ENCODE results near the gene NR5A2.
"Not testable (repeated sequence)": the region's sequence is repeated elsewhere in the genome, so short reads cannot be mapped to it uniquely, and the experiment has no call there.

NR5A2 gene

DNA sequence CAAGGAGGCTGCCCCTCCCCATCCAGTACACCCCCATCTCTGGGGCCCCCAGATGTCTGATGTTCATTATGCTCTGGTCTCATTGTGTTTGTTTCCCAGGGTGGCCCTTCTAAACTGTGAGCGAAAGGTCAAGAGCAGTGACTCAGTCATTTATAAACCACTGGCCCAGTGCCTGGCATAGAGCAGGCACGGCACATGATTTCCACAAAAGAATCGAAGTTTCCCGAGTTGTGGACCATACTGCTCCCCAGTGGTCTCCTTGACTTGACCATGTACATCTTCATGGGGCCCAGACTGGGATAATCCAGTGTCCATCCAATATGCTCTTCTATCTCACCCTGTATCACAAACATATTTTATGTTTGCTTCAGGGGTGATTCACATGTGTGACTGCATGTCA lies 153.3 kb downstream of the NR5A2 start:
- Histone ChIP-seq H3K4me3 (ENCODE audit: low read depth in 1 of 5, low read length in 5 of 5) (no peak overlapping the region), H3K27me3 (ENCODE audit: control insufficient read depth in 5 of 5, insufficient read depth in 4 of 5, low read length in 5 of 5) (no peaks in the 10 kb centered on the region), H3K9me3 (ENCODE audit: control insufficient read depth in 5 of 5, low read length in 5 of 5) (no peaks in the 10 kb centered on the region), H3K9ac (ENCODE audit: low read length in 5 of 5) (no peak overlapping the region), H3K4me1 (ENCODE audit: control insufficient read depth in 5 of 5, insufficient read depth in 5 of 5, low read length in 5 of 5) (peaks cover 0 to 20% (median 11%) of the 10 kb centered on the region in 5 donors), H3K27ac (ENCODE audit: low read depth, low read length) (no peak overlapping the region), H3K36me3 (ENCODE audit: control insufficient read depth in 5 of 5, insufficient read depth in 5 of 5, low read length in 5 of 5) (no peaks in the 10 kb centered on the region)

DNA sequence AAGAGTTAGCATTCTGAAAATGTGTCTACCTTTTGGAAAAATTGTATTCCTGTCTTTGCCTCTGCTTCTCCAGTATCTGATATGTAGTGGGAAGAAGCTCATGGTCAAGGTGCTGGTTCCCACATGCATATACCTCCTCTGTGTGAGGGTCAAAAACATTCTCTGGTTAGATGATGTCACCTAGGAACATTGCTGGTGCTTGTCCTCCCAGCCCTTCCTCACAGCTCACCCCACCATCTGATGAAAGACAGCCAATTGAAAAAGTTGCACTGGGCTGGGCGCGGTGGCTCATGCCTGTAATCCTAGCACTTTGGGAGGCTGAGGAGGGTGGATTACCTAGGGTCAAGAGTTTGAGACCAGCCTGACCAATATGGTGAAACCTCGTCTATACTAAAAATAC lies 154.4 kb downstream of the NR5A2 start:
- Histone ChIP-seq H3K27ac (ENCODE audit: low read depth, low read length) (no peak overlapping the region), H3K9ac (ENCODE audit: low read length in 5 of 5) (no peak overlapping the region), H3K4me3 (ENCODE audit: low read depth in 1 of 5, low read length in 5 of 5) (no peak overlapping the region), H3K36me3 (ENCODE audit: control insufficient read depth in 5 of 5, insufficient read depth in 5 of 5, low read length in 5 of 5) (no peaks in the 10 kb centered on the region), H3K9me3 (ENCODE audit: control insufficient read depth in 5 of 5, low read length in 5 of 5) (no peaks in the 10 kb centered on the region), H3K4me1 (ENCODE audit: control insufficient read depth in 5 of 5, insufficient read depth in 5 of 5, low read length in 5 of 5) (peaks cover 0 to 20% (median 11%) of the 10 kb centered on the region in 5 donors), H3K27me3 (ENCODE audit: control insufficient read depth in 5 of 5, insufficient read depth in 4 of 5, low read length in 5 of 5) (no peaks in the 10 kb centered on the region)

DNA sequence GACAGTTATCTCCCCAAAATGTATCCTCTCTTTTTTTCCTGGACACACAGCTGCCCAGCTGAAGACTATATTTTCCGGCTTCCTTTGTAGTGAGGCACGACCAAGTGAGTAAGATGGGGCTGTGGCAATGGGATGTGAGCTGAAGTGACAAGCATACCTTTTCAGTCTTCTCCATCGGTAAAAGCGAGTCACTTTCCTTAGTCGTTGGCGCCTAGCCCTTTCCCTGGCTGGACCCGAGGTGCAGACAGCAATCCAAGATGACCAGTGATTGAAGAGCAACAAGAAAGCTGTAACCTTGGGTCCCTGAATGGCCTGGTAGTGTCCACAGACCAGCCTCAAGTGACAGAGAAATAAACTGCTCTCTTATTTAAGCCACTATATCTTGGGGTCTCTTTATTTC lies 155.2 kb downstream of the NR5A2 start:
- Histone ChIP-seq H3K9ac (ENCODE audit: low read length in 5 of 5) (no peak overlapping the region), H3K27ac (ENCODE audit: low read depth, low read length) (no peak overlapping the region), H3K9me3 (ENCODE audit: control insufficient read depth in 5 of 5, low read length in 5 of 5) (no peaks in the 10 kb centered on the region), H3K4me3 (ENCODE audit: low read depth in 1 of 5, low read length in 5 of 5) (no peak overlapping the region), H3K27me3 (ENCODE audit: control insufficient read depth in 5 of 5, insufficient read depth in 4 of 5, low read length in 5 of 5) (no peaks in the 10 kb centered on the region), H3K4me1 (ENCODE audit: control insufficient read depth in 5 of 5, insufficient read depth in 5 of 5, low read length in 5 of 5) (peaks cover 0 to 20% (median 11%) of the 10 kb centered on the region in 5 donors), H3K36me3 (ENCODE audit: control insufficient read depth in 5 of 5, insufficient read depth in 5 of 5, low read length in 5 of 5) (no peaks in the 10 kb centered on the region)

DNA sequence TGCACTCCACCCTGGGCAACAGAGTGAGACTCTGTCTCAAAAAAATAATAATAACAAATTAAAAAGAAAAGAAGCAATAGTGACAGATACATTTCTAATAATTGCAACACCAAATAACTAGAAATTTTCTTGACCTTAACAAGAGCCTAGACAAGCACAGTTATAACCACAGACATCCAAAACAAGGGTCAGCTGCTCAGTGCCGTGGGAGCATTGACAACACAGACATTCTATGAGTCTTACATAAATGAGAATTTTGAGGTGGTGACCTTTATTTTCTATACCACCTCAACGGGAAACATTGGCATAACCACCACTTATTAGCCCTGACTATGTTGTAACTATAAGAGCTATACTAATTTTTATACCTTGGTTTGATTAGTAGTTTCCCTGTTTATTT lies 156.1 kb downstream of the NR5A2 start:
- no peaks in the 10 kb centered on the region for H3K36me3 ChIP-seq (ENCODE audit: control insufficient read depth in 5 of 5, insufficient read depth in 5 of 5, low read length in 5 of 5)
- H3K9me3 ChIP-seq (ENCODE audit: control insufficient read depth in 5 of 5, low read length in 5 of 5), result no peaks in the 10 kb centered on the region
- no peak overlapping the region for H3K9ac ChIP-seq (ENCODE audit: low read length in 5 of 5)
- H3K27ac ChIP-seq (ENCODE audit: low read depth, low read length), result no peak overlapping the region
- no peaks in the 10 kb centered on the region for H3K27me3 ChIP-seq (ENCODE audit: control insufficient read depth in 5 of 5, insufficient read depth in 4 of 5, low read length in 5 of 5)
- peaks cover 0 to 20% (median 11%) of the 10 kb centered on the region in 5 donors for H3K4me1 ChIP-seq (ENCODE audit: control insufficient read depth in 5 of 5, insufficient read depth in 5 of 5, low read length in 5 of 5)
- H3K4me3 ChIP-seq (ENCODE audit: low read depth in 1 of 5, low read length in 5 of 5), result no peak overlapping the region

DNA sequence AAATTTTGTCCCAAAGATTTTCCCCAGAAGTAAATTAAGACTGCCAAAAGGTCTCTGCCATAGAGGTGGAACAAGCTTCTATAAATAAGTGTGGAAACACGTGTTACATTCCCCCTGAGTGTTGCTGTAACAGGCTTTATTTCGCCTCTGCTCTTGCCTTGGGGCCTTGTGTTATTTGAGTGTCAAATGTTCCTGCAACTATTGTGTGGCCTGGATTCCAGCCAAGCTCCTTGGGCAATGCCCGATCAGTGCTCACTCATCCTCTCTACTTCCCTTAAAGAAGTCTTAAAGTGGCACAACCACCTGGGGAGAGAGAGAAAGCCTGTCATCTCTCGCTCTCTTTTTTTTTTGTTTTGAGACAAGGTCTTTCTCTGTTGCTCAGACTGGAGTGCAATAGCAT lies 156.7 kb downstream of the NR5A2 start:
- Histone ChIP-seq H3K4me3 (ENCODE audit: low read depth in 1 of 5, low read length in 5 of 5) (no peak overlapping the region), H3K36me3 (ENCODE audit: control insufficient read depth in 5 of 5, insufficient read depth in 5 of 5, low read length in 5 of 5) (no peaks in the 10 kb centered on the region), H3K4me1 (ENCODE audit: control insufficient read depth in 5 of 5, insufficient read depth in 5 of 5, low read length in 5 of 5) (peaks cover 0 to 20% (median 11%) of the 10 kb centered on the region in 5 donors), H3K9me3 (ENCODE audit: control insufficient read depth in 5 of 5, low read length in 5 of 5) (no peaks in the 10 kb centered on the region), H3K27me3 (ENCODE audit: control insufficient read depth in 5 of 5, insufficient read depth in 4 of 5, low read length in 5 of 5) (no peaks in the 10 kb centered on the region), H3K27ac (ENCODE audit: low read depth, low read length) (no peak overlapping the region), H3K9ac (ENCODE audit: low read length in 5 of 5) (no peak overlapping the region)

DNA sequence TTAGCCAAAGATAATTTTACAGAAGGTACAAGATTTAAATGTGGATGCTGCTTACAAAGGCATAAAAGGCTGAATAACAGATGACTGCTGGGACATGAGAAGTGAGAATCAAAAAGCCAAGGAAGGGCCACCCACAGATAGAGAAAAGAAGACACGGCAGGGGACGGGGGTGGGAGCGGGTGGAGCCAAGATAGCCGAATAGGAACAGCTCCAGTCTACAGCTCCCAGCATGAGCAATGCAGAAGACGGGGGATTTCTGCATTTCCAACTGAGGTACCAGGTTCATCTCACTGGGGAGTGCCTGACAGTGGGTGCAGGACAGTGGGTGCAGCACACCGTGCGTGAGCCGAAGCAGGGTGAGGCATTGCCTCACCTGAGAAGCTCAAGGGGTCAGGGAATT lies 157.7 kb downstream of the NR5A2 start:
- H3K4me1 ChIP-seq (ENCODE audit: control insufficient read depth in 5 of 5, insufficient read depth in 5 of 5, low read length in 5 of 5), result peaks cover 0 to 18% (median 11%) of the 10 kb centered on the region in 5 donors
- not testable (repeated sequence) for H3K27ac ChIP-seq (ENCODE audit: low read depth, low read length); H3K4me3 ChIP-seq (ENCODE audit: low read depth in 1 of 5, low read length in 5 of 5); H3K27me3 ChIP-seq (ENCODE audit: control insufficient read depth in 5 of 5, insufficient read depth in 4 of 5, low read length in 5 of 5); H3K9ac ChIP-seq (ENCODE audit: low read length in 5 of 5); H3K9me3 ChIP-seq (ENCODE audit: control insufficient read depth in 5 of 5, low read length in 5 of 5); H3K36me3 ChIP-seq (ENCODE audit: control insufficient read depth in 5 of 5, insufficient read depth in 5 of 5, low read length in 5 of 5)

DNA sequence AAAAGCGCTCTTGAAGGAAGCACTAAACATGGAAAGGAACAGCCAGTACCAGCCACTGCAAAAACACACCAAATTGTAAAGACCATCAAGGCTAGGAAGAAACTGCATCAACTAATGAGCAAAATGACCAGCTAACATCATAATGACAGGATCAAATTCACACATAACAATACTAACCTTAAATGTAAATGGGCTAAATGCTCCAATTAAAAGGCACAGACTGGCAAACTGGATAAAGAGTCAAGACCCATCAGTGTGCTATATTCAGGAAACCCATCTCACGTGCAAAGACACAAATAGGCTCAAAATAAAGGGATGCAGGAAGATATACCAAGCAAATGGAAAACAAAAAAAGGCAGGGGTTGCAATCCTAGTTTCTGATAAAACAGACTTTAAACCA lies 159.8 kb downstream of the NR5A2 start:
- H3K4me1 ChIP-seq (ENCODE audit: control insufficient read depth in 5 of 5, insufficient read depth in 5 of 5, low read length in 5 of 5), result peaks cover 0 to 13% (median 9%) of the 10 kb centered on the region in 5 donors
- H3K36me3 ChIP-seq (ENCODE audit: control insufficient read depth in 5 of 5, insufficient read depth in 5 of 5, low read length in 5 of 5); H3K9ac ChIP-seq (ENCODE audit: low read length in 5 of 5); H3K4me3 ChIP-seq (ENCODE audit: low read depth in 1 of 5, low read length in 5 of 5); H3K27me3 ChIP-seq (ENCODE audit: control insufficient read depth in 5 of 5, insufficient read depth in 4 of 5, low read length in 5 of 5); H3K9me3 ChIP-seq (ENCODE audit: control insufficient read depth in 5 of 5, low read length in 5 of 5); H3K27ac ChIP-seq (ENCODE audit: low read depth, low read length): not testable (repeated sequence)

DNA sequence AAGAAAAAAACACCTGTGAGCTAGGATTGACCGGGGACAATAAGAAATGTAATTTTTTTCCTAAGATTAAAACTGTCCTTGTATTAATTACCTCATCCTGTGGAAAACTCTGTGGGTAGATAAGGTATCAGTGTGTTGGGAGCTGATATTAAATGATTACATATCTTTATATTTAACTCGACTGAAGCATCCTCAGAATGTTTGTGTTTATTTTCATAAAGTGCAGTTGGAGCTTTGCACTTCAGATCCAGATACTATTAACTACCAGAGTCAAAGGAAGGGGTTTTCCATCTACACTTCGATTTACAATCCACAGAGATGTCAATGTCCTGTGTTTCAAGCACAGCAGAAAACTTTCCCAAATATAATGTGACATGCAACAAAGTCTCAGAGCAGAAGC lies 164.5 kb downstream of the NR5A2 start:
- Histone ChIP-seq H3K27me3 (ENCODE audit: control insufficient read depth in 5 of 5, insufficient read depth in 4 of 5, low read length in 5 of 5) (no peaks in the 10 kb centered on the region), H3K9ac (ENCODE audit: low read length in 5 of 5) (no peak overlapping the region), H3K9me3 (ENCODE audit: control insufficient read depth in 5 of 5, low read length in 5 of 5) (no peaks in the 10 kb centered on the region), H3K4me1 (ENCODE audit: control insufficient read depth in 5 of 5, insufficient read depth in 5 of 5, low read length in 5 of 5) (no peaks in the 10 kb centered on the region), H3K36me3 (ENCODE audit: control insufficient read depth in 5 of 5, insufficient read depth in 5 of 5, low read length in 5 of 5) (no peaks in the 10 kb centered on the region), H3K4me3 (ENCODE audit: low read depth in 1 of 5, low read length in 5 of 5) (no peak overlapping the region), H3K27ac (ENCODE audit: low read depth, low read length) (no peak overlapping the region)

DNA sequence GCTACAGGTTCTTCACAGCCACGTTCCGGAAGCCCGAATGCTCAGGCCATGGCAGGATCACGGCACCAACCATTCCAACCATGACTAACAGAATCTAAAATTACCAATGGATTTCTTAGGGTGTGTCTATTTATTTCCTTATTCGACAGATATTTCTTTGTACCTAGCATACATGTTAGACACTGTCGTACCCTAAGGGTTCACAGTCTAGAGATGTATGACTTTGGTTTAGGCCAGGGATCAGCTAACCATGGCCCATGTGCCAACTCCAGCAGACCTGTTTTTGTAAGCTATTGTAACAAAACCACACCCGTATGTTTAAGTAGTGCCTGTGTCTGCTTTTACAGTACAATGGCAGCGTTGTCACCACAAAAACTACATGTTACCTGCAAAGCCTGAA lies 167.0 kb downstream of the NR5A2 start:
- H3K4me3 ChIP-seq (ENCODE audit: low read depth in 1 of 5, low read length in 5 of 5), result no peak overlapping the region
- no peak overlapping the region for H3K9ac ChIP-seq (ENCODE audit: low read length in 5 of 5)
- no peaks in the 10 kb centered on the region for H3K36me3 ChIP-seq (ENCODE audit: control insufficient read depth in 5 of 5, insufficient read depth in 5 of 5, low read length in 5 of 5)
- H3K4me1 ChIP-seq (ENCODE audit: control insufficient read depth in 5 of 5, insufficient read depth in 5 of 5, low read length in 5 of 5), result no peaks in the 10 kb centered on the region
- no peaks in the 10 kb centered on the region for H3K27me3 ChIP-seq (ENCODE audit: control insufficient read depth in 5 of 5, insufficient read depth in 4 of 5, low read length in 5 of 5)
- no peaks in the 10 kb centered on the region for H3K9me3 ChIP-seq (ENCODE audit: control insufficient read depth in 5 of 5, low read length in 5 of 5)
- H3K27ac ChIP-seq (ENCODE audit: low read depth, low read length), result no peak overlapping the region

DNA sequence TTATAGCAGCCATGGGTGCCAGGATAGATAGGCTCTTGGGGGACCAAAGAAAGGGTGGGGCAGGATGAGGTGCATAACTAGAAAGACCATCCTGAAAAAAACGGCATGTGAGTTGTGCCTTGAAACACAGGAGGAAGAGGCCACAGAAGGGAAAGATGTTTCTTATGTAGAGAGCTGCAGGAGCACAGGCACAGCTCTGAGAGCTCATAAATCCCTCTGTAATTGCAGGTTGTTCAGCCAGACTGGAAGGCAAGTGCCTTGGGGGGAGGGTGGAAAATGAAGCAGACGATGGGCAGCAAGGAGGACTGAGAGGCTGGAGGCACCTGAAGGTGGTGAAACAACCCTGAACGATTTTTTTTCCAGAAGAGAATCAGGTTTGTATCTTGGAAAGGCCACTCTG lies 170.7 kb downstream of the NR5A2 start:
- Histone ChIP-seq H3K4me3 (ENCODE audit: low read depth in 1 of 5, low read length in 5 of 5) (no peak overlapping the region), H3K27ac (ENCODE audit: low read depth, low read length) (no peak overlapping the region), H3K9ac (ENCODE audit: low read length in 5 of 5) (no peak overlapping the region), H3K36me3 (ENCODE audit: control insufficient read depth in 5 of 5, insufficient read depth in 5 of 5, low read length in 5 of 5) (no peaks in the 10 kb centered on the region), H3K4me1 (ENCODE audit: control insufficient read depth in 5 of 5, insufficient read depth in 5 of 5, low read length in 5 of 5) (no peaks in the 10 kb centered on the region), H3K27me3 (ENCODE audit: control insufficient read depth in 5 of 5, insufficient read depth in 4 of 5, low read length in 5 of 5) (no peaks in the 10 kb centered on the region), H3K9me3 (ENCODE audit: control insufficient read depth in 5 of 5, low read length in 5 of 5) (peaks cover 0 to 11% (median 7%) of the 10 kb centered on the region in 5 donors)
